IgD-negative memory B cell (primary cell): ENCODE measurements around the gene ABR. TPM values are rescaled to one million over a fixed set of nuclear protein-coding genes. Genes with fewer than 3 reads are reported as not detected.
"Not testable (repeated sequence)": the region's sequence is repeated elsewhere in the genome, so short reads cannot be mapped to it uniquely, and the experiment has no call there.

Experiments
- H3K27ac Mint-ChIP-seq, 3 donors: one replicate each; pipeline ENCODE4 v1.8.0; 2020 to 2022; ENCODE audit warnings: mild to moderate bottlenecking in 3 of 3, mixed read lengths in 3 of 3, moderate library complexity in 1 of 3
- H3K27me3 Mint-ChIP-seq: one replicate; pipeline ENCODE4 v1.8.0; 2021; ENCODE audit warnings: mixed read lengths
- H3K36me3 Mint-ChIP-seq: one replicate; pipeline ENCODE4 v1.8.0; 2020; ENCODE audit warnings: mild to moderate bottlenecking, mixed read lengths
- H3K4me1 Mint-ChIP-seq, 3 donors: one replicate each; pipeline ENCODE4 v1.8.0; 2020 to 2022; ENCODE audit warnings: mixed read lengths in 3 of 3, mild to moderate bottlenecking in 1 of 3
- H3K4me3 Mint-ChIP-seq, 4 donors: one replicate each; pipeline ENCODE4 v1.8.0; 2020 to 2022; ENCODE audit warnings: mild to moderate bottlenecking in 4 of 4, mixed read lengths in 4 of 4, moderate library complexity in 3 of 4
- H3K9me3 Mint-ChIP-seq, 3 donors: one replicate each; pipeline ENCODE4 v1.8.0; 2020 to 2021; ENCODE audit warnings: mixed read lengths in 3 of 3, mild to moderate bottlenecking in 1 of 3
- polyA plus RNA-seq: library from polyadenylated mRNA; unstranded; fragments of 300-500 nt; fragmentation: Illumina TruSeq; gene quantifications from one replicate; pipeline ENCODE4 v1.2.3, GENCODE V29; 2021

Gene ABR
- polyA plus RNA-seq, 1 donor from 2014 or later = 19.2 TPM

- Mint-ChIP-seq H3K4me3 (peak within 1 kb of the TSS; percentile 96 to 99 (median 98)), H3K27ac (peak within 1 kb of the TSS; percentile 93 to 99 (median 96)), H3K9me3 (peaks cover 0 to 4% (median 0%) of the 10 kb centered on the region in 3 donors), H3K27me3 (no peaks in the 10 kb centered on the region), H3K4me1 (peaks cover 12 to 21% (median 14%) of the 10 kb centered on the region in 3 donors), H3K36me3 (no peaks in the 10 kb centered on the region)
These were observed 183.0 kb downstream of the ABR start, which contains the start of gene TIMM22 for GRCh38 chr17:996554-997344. TSS of gene TIMM22 (plus strand) at chr17:997129. CDS start at chr17:997143, 14 bp downstream.

GRCh38 chr17:995324-995723 is 184.5 kb downstream of the ABR start:
- not testable (repeated sequence) for H3K36me3 Mint-ChIP-seq, H3K27ac Mint-ChIP-seq, H3K9me3 Mint-ChIP-seq, H3K27me3 Mint-ChIP-seq, H3K4me3 Mint-ChIP-seq
- peaks cover 12 to 21% (median 14%) of the 10 kb centered on the region in 3 donors for H3K4me1 Mint-ChIP-seq

GRCh38 chr17:992933-993332 is 186.8 kb downstream of the ABR start:
- peaks cover 0 to 4% (median 0%) of the 10 kb centered on the region in 3 donors for H3K9me3 Mint-ChIP-seq
- peaks cover 6 to 11% (median 9%) of the 10 kb centered on the region in 3 donors for H3K4me1 Mint-ChIP-seq
- H3K4me3 Mint-ChIP-seq = no peak overlapping the region
- H3K27me3 Mint-ChIP-seq = no peaks in the 10 kb centered on the region
- no peaks in the 10 kb centered on the region for H3K36me3 Mint-ChIP-seq
- no peak overlapping the region for H3K27ac Mint-ChIP-seq

GRCh38 chr17:988561-988960 is 191.2 kb downstream of the ABR start:
- Mint-ChIP-seq H3K4me3 (no peak overlapping the region), H3K9me3 (no peaks in the 10 kb centered on the region), H3K27me3 (no peaks in the 10 kb centered on the region), H3K36me3 (no peaks in the 10 kb centered on the region), H3K4me1 (peaks cover 0 to 2% (median 0%) of the 10 kb centered on the region in 3 donors), H3K27ac (no peak overlapping the region)

- Mint-ChIP-seq H3K27ac (no peak overlapping the region), H3K9me3 (no peaks in the 10 kb centered on the region), H3K27me3 (no peaks in the 10 kb centered on the region), H3K36me3 (no peaks in the 10 kb centered on the region), H3K4me3 (no peak overlapping the region), H3K4me1 (peaks cover 0 to 2% (median 0%) of the 10 kb centered on the region in 3 donors)
These were observed 191.8 kb downstream of the ABR start for GRCh38 chr17:987931-988330.

GRCh38 chr17:986322-986929 is 193.4 kb downstream of the ABR start:
- Mint-ChIP-seq H3K4me3 (no peak overlapping the region), H3K27ac (no peak overlapping the region), H3K4me1 (peaks cover 0 to 2% (median 0%) of the 10 kb centered on the region in 3 donors), H3K27me3 (no peaks in the 10 kb centered on the region), H3K36me3 (no peaks in the 10 kb centered on the region), H3K9me3 (no peaks in the 10 kb centered on the region)

- Mint-ChIP-seq H3K36me3 (no peaks in the 10 kb centered on the region), H3K4me3 (no peak overlapping the region), H3K4me1 (peaks cover 6 to 9% (median 6%) of the 10 kb centered on the region in 3 donors), H3K9me3 (no peaks in the 10 kb centered on the region), H3K27ac (no peak overlapping the region), H3K27me3 (no peaks in the 10 kb centered on the region)
These were observed 195.9 kb downstream of the ABR start for GRCh38 chr17:983921-984320.

- Mint-ChIP-seq H3K36me3 (no peaks in the 10 kb centered on the region), H3K27me3 (peaks cover 20% of the 10 kb centered on the region), H3K9me3 (no peaks in the 10 kb centered on the region), H3K4me1 (peaks cover 10 to 12% (median 11%) of the 10 kb centered on the region in 3 donors), H3K27ac (peak overlapping the region; percentile 76 to 87 (median 86)), H3K4me3 (peak overlapping the region; percentile 83 to 93 (median 87))
These were observed 198.5 kb downstream of the ABR start for GRCh38 chr17:981292-981658.

- H3K4me3 Mint-ChIP-seq = peak overlapping the region; percentile 83 to 93 (median 87)
- H3K36me3 Mint-ChIP-seq = no peaks in the 10 kb centered on the region
- H3K9me3 Mint-ChIP-seq = no peaks in the 10 kb centered on the region
- H3K27me3 Mint-ChIP-seq = peaks cover 20% of the 10 kb centered on the region
- H3K27ac Mint-ChIP-seq = peak overlapping the region; percentile 76 to 87 (median 86)
- peaks cover 10 to 12% (median 11%) of the 10 kb centered on the region in 3 donors for H3K4me1 Mint-ChIP-seq
These were observed 199.1 kb downstream of the ABR start for GRCh38 chr17:980406-981291.

GRCh38 chr17:979539-980405 is 200.0 kb downstream of the ABR start, which contains the start of gene NXN:
TSS of gene NXN (minus strand) at chr17:979776.
- peak within 1 kb of the TSS in 2 of 3 donors; percentile 76 to 86 for H3K27ac Mint-ChIP-seq

GRCh38 chr17:979212-979538 is 200.6 kb downstream of the ABR start:
- peaks cover 24% of the 10 kb centered on the region for H3K27me3 Mint-ChIP-seq
- H3K4me1 Mint-ChIP-seq = peaks cover 10 to 12% (median 11%) of the 10 kb centered on the region in 3 donors
- H3K36me3 Mint-ChIP-seq = no peaks in the 10 kb centered on the region
- peak overlapping the region in 1 of 4 donors; percentile 91 for H3K4me3 Mint-ChIP-seq
- H3K27ac Mint-ChIP-seq = no peak overlapping the region
- H3K9me3 Mint-ChIP-seq = no peaks in the 10 kb centered on the region

More at GRCh38 chr17:979539-980405, 200.0 kb downstream of the ABR start, which contains the start of gene NXN:
- Mint-ChIP-seq H3K27me3 (peaks cover 24% of the 10 kb centered on the region), H3K36me3 (no peaks in the 10 kb centered on the region), H3K4me1 (peaks cover 10 to 12% (median 11%) of the 10 kb centered on the region in 3 donors), H3K9me3 (no peaks in the 10 kb centered on the region), H3K4me3 (peak within 1 kb of the TSS; percentile 83 to 93 (median 87))

- peak overlapping the region; percentile 9 to 76 (median 56) for H3K27ac Mint-ChIP-seq
- peak overlapping the region; percentile 69 to 81 (median 72) for H3K4me3 Mint-ChIP-seq
- H3K27me3 Mint-ChIP-seq = peaks cover 24% of the 10 kb centered on the region
- no peaks in the 10 kb centered on the region for H3K36me3 Mint-ChIP-seq
- H3K4me1 Mint-ChIP-seq = peaks cover 10 to 12% (median 11%) of the 10 kb centered on the region in 3 donors
- H3K9me3 Mint-ChIP-seq = no peaks in the 10 kb centered on the region
These were observed 201.4 kb downstream of the ABR start for GRCh38 chr17:978103-979093.

- Mint-ChIP-seq H3K4me3 (peak overlapping the region in 1 of 4 donors; percentile 38), H3K4me1 (peaks cover 10 to 12% (median 11%) of the 10 kb centered on the region in 3 donors), H3K27ac (peak overlapping the region in 1 of 3 donors; percentile 56), H3K27me3 (peaks cover 24% of the 10 kb centered on the region), H3K36me3 (peaks cover 1% of the 10 kb centered on the region), H3K9me3 (no peaks in the 10 kb centered on the region)
These were observed 202.6 kb downstream of the ABR start for GRCh38 chr17:977166-977565.
